ENCODE measurements around the gene IL4I1.

IL4I1 gene

GRCh38 chr19:49895566-49896297 is 955 bp downstream of the IL4I1 start:
- DNase-seq (ENCODE audit: low read depth in 4 of 4, low spot score in 1 of 4), result peak in 1 of 4 experiments; percentile 45

DNA sequence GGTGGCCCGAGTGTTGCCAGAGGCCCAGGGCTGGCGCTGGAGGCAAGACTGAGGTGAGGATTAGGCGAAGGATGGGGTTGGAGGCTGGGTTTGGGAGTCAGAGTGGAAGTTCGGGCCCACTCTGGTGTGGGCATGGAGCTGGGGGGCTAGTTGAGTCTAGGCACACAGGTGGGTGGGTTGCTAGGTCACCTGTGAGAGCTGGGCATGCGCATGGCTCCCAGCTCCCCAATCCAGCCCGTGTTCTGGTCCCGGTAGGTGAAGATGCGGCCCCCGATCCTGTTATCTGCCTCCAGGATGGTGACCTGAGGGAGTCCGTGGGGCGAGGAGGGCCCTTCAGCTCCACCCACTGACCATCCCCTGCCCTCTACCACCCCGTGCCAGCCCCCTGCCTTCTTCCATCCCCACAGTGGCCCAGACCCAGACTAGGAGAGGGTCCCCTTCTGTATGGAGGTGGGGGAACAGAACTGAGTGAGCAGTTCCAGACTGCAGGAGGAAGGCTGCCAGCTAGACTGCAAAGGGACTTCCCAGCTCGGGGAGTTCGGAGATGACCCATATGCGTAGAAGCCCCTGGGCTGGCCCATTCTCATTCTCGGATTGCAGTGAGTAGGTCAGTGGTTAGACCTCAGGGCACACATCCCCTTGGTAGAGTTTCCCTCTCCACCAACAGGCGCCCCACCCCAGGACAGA is 1.7 kb downstream of the IL4I1 start:
- DNase-seq (ENCODE audit: low read depth in 4 of 4, low spot score in 1 of 4), result peak in 1 of 4 experiments; percentile 45

GRCh38 chr19:49894011-49894664 is 2.5 kb downstream of the IL4I1 start:
- DNase-seq (ENCODE audit: low read depth in 4 of 4, low spot score in 1 of 4), result no peak

GRCh38 chr19:49892716-49893115 is 4.0 kb downstream of the IL4I1 start:
- no peak for DNase-seq (ENCODE audit: low read depth in 4 of 4, low spot score in 1 of 4)

GRCh38 chr19:49891393-49891792 is 5.3 kb downstream of the IL4I1 start:
- no peak for DNase-seq (ENCODE audit: low read depth in 4 of 4, low spot score in 1 of 4)

DNA sequence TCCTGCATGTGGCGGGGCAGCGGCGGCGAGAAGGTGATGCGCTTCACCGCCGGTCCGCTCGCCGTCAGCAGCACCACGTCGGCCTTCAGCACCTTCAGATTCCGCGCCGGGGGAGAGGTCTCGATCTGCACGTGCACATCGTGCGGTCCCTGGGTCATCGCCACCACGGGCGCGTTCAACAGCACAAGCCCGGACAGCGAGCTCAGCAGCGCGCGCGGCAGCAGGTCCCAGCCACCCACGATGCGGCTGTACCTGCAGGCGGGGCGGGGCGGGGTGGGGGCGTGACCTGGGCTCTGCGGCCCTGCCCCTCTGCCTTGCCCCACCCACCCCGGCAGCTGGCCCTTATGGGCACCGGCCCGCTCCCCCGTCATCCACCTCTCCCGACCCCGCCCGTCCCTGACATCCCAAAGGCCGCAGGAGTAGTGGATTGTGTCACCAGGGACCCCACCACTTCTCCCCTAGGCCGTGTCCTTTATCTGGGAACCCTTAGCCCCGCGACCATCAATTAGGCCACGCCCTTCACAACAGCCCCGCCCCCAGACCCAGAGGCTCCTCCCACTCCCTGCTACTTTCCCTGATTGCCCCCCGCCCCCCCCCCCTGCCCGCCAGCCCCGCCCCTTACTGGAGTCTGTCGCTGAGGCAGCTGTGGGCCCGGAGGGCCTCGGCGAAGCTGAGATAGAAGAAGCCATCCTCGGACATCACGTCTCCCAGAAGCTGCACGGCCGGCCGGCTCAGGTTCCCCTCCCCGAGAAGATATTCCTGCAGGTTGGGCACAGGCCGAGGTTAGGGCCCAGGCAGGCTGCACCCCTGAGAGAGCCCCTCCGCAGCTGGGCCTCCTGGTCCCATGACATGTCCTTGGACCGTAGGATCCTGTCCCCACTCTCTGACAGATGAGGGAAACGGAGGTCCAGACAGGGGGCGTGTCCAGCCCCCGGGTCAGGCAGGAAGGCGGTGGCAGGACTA is 6.1 kb downstream of the IL4I1 start:
- peak; percentile 24 to 61 (median 40) for DNase-seq (ENCODE audit: low read depth in 4 of 4, low spot score in 1 of 4)

- peak; percentile 48 to 66 (median 54) for DNase-seq (ENCODE audit: low read depth in 4 of 4, low spot score in 1 of 4)
Observed at GRCh38 chr19:49889687-49890348, 6.9 kb downstream of the IL4I1 start.

- DNase-seq (ENCODE audit: low read depth in 4 of 4, low spot score in 1 of 4), result no peak
Observed at GRCh38 chr19:49889038-49889686, 7.5 kb downstream of the IL4I1 start.

DNA sequence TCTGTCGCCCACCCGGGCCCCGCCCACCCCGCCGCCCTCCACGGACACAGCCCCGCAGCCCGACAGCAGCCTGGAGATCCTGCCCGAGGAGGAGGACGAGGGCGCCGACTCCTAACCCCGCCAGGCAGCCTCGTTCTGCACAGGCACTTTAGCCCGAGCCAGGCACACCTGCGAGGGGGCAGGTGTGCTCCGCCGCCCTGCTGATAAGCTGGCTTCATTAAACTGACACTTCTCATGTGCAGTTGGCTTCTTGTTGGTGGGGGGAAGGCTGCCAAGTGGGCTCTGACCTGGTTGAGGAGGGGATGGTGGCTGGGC is 8.2 kb downstream of the IL4I1 start:
- no peak for DNase-seq (ENCODE audit: low read depth in 4 of 4, low spot score in 1 of 4)

- no peak for DNase-seq (ENCODE audit: low read depth in 4 of 4, low spot score in 1 of 4)
Observed at GRCh38 chr19:49887665-49888509, 8.8 kb downstream of the IL4I1 start.

- no peak for DNase-seq (ENCODE audit: low read depth in 4 of 4, low spot score in 1 of 4)
Observed at GRCh38 chr19:49887037-49887664, 9.5 kb downstream of the IL4I1 start.

GRCh38 chr19:49884760-49885159 is 11.9 kb downstream of the IL4I1 start:
- no peak for DNase-seq (ENCODE audit: low read depth in 4 of 4, low spot score in 1 of 4)

DNA sequence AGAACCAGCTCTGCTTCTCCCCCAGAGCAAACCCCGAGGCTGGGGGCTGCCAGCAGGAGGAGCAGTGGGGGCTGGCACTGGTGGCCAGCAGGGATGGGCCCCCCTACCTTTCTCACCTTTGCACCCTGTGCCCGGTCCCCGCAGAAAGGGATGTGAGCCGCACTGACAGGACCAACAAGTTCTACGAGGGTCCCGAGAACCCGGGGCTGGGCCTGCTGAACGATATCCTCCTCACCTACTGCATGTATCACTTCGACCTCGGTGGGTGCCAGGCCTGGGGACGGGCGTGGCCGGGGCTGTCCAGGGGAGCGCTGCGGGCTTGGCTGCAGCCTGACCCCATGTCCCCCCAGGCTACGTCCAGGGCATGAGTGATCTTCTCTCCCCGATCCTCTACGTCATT is 12.6 kb downstream of the IL4I1 start:
- no peak for DNase-seq (ENCODE audit: low read depth in 4 of 4, low spot score in 1 of 4)

DNA sequence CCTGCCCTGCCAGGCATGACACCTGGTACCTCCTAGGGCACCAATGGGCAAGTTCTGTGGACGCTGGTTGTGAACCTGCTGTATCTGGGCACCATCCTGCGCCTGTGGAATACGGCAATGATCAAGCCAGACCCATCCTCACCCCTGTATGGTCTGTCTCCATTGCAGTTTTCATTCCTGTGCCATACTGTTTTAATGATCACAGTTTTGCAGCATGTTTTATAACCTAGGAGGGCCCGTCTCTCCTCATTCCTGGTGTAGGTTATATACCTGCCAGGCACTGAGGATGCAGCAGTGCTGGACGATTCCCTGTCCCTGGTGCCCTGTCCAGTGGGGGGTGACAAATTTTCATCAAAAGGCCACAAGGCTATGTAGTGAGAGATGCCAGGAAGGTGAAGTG is 13.6 kb downstream of the IL4I1 start:
- DNase-seq (ENCODE audit: low read depth in 4 of 4, low spot score in 1 of 4), result no peak

GRCh38 chr19:49882643-49883042 is 14.0 kb downstream of the IL4I1 start:
- no peak for DNase-seq (ENCODE audit: low read depth in 4 of 4, low spot score in 1 of 4)

DNA sequence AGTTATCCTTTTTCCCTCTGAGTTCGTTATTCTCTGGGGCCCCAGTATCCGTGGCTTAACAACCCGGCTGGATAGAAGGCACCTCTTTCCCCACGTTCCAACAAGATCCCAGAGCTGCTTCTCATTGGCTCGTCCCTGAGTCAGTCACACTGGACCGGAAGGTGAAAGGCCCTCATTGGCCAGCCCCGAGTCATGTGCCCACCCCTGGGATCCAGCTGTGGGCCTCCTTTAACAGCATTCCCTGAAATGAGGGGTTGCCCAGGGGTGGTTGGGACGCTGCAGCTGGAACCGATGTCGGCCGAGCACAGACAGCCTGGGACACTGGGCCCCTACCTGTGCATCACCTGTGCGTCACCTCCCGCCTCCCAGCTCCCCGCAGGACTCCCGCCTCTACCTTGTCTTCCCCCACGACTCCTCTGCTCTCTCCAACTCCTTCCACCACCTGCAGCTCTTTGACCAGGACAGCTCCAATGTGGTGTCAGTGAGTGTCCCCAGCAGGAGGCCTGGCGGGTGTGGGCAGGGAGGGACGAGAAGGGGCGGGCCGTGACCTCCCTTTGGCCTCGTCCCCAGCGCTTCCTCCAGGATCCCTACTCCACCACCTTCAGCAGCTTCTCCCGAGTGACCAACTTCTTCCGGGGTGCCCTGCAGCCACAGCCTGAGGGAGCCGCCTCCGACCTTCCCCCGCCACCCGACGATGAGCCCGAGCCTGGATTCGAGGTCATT is 14.9 kb downstream of the IL4I1 start:
- DNase-seq (ENCODE audit: low read depth in 4 of 4, low spot score in 1 of 4), result no peak

- DNase-seq (ENCODE audit: low read depth in 4 of 4, low spot score in 1 of 4), result no peak
Observed at GRCh38 chr19:49881186-49881585, 15.5 kb downstream of the IL4I1 start.
